NCI-H1417 (cell line): ENCODE results near the gene LLGL2.

ENCODE experiments used
- DNase-seq, 3 experiments: peaks; one replicate each; lab custom pipeline; 2025; lab: John Stamatoyannopoulos, UW

Gene LLGL2

GRCh38 chr17:75521951-75522727 lies 3.4 kb upstream of the LLGL2 start:
- no peak for DNase-seq

DNA sequence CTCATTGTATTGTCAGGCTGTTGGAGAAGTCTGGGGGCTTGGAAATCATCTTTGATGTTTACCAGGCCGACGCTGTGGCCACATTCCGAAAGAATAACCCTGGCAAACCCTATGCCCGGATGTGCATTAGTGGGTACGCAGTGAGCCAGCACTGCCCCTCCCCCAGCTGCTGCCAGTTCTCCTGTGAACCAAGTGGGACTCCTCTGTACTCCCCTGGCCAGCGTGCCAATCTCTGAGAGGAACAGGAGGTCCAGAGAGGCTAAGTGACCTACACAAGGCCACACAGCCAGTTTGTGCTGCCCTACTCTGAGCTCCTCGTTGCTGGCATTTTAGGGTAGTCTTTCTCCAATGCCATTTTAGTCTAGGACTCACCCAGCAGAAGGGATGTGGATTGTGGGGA lies 1.9 kb upstream of the LLGL2 start:
- DNase-seq: no peak

DNA sequence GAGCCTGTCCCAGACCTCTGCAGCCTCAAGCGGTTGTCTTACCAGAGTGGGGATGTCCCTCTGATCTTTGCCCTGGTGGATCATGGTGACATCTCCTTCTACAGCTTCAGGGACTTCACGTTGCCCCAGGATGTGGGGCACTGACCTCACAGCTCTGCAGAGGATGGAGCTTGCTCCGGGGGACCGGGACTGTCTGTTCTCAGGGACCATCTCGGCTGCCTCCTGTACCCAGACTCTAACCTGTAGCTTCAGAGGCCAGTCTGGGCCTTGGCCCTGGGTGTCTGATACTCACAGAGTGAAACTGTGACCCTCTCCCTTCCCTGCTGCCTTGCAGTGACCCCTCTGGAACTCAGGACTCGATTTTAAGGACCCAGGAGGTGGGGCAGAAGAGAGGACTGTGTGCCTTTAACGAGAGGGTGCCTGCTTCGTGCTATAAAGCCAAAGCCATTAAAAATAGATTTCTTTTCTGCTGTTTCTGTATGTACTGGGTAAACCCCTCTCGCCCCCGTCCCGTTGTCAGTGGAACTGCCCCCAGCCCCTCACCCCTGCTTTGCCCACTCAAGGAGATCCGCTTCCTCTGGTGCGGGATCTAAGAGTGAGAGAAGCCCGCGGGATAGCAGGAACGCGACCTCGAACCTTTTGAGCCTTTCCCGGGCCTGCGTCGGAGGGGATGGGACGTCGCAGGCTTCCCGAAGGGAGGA lies 1.1 kb upstream of the LLGL2 start:
- DNase-seq: no peak

DNA sequence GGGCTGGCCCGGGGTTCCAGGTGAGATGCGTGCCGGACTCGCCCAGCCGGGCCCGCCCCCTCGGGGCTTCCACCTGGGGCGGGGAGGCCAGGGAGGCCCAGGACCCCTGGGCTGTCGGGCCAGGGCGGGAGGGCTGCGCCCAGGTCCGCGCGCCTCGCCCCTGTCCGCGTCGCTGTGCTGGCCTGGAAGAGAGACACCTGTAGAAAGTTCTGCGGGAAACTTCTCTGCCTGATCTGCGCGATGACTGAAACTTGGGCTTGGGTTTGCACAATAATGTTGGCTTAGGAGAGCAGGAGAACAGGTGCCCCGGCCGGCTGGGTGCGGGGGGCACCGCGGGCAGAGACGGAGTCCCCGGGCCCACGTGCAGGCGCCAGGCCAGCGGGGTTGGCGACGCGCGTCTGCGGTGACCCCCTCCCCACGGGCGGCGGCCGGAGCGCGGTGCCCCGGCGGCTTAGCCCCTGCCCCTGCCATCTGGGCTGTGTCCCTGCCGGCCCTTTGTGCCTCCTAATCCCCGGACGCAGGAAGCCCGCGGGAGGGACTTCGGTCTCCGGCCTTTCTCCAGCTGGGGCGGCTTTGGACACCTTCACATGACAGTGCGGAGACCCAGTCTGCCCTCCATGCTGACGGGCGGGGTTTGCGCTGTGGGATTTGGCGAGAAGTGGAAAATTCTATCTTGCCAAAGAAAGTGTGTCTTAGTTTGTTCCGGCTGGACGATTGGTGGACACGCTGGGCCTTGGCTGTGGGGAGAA lies 483 bp downstream of the LLGL2 start:
- DNase-seq: peak in 2 of 3 experiments; percentile 66 to 73

DNA sequence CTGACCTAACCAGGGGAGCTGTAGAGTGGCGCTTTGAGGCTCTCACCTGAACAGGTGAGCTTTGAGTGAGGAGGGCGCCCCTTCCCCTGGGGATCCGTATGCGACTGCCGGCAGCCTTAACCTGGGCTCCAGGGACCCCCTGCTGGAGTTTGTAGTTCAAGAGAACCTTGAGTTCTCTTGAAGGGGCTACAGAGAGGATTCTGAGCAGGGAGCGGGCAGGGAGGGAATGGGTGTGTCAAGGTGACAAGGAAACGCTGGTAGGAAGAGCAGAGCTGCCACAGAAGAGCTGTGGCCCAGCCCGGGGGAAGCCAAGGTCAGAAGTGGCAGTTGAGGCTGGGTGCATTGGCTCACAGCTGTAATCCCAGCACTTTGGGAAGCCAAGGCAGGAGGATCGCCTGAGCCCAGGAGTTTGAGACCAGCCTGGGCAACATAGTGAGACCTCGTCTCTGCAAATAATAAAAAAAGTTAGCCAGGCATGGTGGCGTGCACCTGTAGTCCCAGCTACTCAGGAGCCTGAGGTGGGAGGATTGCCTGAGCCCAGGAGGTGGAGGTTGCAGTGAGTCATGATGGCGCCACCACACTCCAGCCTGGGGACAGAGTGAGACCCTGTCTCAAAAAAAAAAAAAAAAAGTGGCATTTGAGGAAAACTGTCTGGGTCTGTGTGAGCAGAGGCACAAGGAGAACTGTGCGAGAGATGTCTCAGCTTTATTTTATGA lies 1.2 kb downstream of the LLGL2 start:
- peak in 1 of 3 experiments; percentile 49 for DNase-seq

- no peak for DNase-seq
Measured at GRCh38 chr17:75530837-75531720, 5.6 kb downstream of the LLGL2 start.

DNA sequence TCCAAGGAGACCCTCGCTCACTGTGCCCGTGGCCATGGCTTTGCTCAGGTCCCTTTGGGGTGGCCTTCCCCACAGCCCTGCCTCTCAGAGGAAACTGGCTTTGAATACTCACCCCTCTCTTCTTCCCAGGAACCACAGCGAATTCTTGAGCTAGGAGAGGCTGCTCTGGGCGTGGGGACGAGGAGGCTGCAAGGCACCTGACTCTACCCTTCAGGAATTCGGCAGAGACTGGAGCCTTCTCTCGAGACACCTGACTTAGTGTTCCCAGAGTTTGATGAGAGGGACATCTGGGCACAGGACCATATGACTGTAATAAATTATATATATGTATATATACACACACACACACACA lies 6.2 kb downstream of the LLGL2 start:
- DNase-seq: no peak

DNA sequence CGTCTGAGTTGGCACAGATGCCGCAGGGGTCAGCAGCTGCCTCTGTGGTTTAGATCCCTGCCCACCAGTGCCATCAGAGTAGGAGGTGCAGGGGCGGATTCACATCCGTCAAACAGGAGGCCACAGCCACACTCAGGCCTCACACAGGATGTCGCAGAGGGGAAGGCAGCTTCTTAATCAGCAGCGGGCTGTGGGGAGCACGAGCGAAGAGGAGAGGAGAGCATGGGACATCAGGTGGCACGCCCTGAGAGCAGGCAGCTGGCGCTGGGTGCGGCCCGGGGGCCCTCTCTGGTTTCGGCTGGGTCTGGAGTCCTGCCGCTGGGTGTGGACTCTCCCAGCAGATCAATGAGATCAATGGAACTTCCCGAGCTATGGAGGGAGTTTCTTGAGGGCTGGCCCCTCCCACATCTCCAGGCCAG lies 9.6 kb downstream of the LLGL2 start:
- no peak for DNase-seq

- DNase-seq: no peak
Measured at GRCh38 chr17:75535871-75536270, 10.4 kb downstream of the LLGL2 start.

- no peak for DNase-seq
Measured at GRCh38 chr17:75536366-75536765, 10.9 kb downstream of the LLGL2 start.

- peak in 1 of 3 experiments; percentile 36 for DNase-seq
Measured at GRCh38 chr17:75539967-75540729, 14.7 kb downstream of the LLGL2 start.

GRCh38 chr17:75540923-75541503 lies 15.5 kb downstream of the LLGL2 start:
- no peak for DNase-seq

DNA sequence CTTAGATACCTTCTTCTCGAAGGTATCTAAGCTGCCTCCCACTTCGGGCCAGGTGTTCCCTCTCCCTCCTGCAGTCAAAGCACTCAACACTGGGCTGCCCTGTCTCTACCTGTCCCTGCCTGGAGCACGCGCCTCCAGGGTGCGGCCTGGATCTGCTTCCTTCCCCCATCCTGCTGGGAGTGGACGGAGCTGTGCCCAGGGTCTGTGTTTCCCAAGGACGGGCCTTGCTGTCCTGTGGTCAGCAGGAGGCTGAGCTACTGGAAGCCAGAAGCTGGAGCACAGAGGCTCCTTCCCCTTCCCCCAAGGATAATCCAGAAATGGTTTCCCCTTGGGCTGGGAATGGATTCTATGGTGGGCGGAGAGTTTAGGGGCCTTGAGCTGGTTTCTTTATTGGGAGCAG lies 16.7 kb downstream of the LLGL2 start:
- DNase-seq: no peak

GRCh38 chr17:75542728-75543336 lies 17.3 kb downstream of the LLGL2 start:
- no peak for DNase-seq

GRCh38 chr17:75544250-75544649 lies 18.8 kb downstream of the LLGL2 start:
- no peak for DNase-seq

DNA sequence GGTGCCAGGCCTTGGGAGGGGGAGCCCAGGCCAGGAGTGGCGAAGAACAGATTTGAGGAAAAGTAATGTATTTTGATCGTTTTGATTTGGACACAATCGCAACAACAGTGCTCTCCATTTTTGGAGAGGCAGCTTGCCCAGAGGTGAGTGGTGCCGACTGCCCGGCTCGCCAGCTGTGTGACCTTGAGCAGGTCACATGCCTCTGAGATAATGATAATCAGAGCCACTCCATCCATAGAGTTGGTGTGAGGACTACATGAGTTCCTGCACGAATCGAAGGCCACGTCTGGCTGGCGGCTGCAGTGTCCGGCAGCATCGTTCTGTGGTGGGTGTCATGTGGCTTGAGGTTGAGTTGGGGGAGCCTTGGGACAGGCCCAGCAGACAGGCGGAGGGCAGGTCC lies 20.7 kb downstream of the LLGL2 start:
- no peak for DNase-seq

GRCh38 chr17:75547091-75547490 lies 21.6 kb downstream of the LLGL2 start:
- DNase-seq: no peak

GRCh38 chr17:75548813-75549212 lies 23.3 kb downstream of the LLGL2 start:
- no peak for DNase-seq
